ENCODE data around the gene PSME1. TPM values are rescaled to one million over a fixed set of nuclear protein-coding genes. Genes with fewer than 3 reads are reported as not detected.

The PSME1 gene
- total RNA-seq, 2 donors from 2014 or later, result 199 to 235 TPM

DNA sequence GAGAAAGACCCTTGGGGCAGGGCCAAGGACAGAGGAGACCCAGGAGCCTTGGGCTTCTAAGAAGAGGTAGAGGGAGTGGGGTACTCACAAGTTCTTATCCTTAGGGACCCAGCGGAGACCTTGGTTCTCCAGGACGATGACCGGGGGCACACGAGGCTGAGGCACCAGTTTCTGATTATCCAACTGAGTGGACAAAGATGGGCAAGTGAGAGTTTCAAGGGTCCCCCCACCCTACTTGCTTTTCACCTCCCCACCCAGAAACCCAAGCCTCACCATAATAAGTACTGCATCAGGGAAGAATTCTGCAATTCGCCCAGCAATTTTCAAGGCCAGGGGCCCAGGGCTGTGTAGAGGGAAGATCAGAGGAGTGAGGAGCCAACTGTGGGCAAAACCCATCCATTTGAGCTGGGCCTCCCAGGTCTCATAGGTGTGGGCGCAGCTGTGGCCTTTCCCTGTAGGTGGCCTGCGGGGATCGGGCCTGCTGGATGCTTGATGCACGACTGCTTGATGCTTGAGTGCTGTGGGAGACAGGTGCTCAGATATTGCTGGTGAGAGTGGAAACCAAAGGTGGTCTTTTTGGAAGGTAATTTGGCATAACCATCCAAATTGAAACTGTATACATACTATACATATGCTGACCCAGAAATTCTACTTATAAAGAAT, 3.4 kb downstream of the PSME1 start:
- peak overlapping the region; percentile 13 to 14 for H3K9ac ChIP-seq (ENCODE audit: low read depth in 2 of 2, low read length in 2 of 2)
- H3K4me1 ChIP-seq, result peaks cover 25% of the 10 kb centered on the region
- intact Hi-C loops (cut with DNase I), result no loop called here

DNA sequence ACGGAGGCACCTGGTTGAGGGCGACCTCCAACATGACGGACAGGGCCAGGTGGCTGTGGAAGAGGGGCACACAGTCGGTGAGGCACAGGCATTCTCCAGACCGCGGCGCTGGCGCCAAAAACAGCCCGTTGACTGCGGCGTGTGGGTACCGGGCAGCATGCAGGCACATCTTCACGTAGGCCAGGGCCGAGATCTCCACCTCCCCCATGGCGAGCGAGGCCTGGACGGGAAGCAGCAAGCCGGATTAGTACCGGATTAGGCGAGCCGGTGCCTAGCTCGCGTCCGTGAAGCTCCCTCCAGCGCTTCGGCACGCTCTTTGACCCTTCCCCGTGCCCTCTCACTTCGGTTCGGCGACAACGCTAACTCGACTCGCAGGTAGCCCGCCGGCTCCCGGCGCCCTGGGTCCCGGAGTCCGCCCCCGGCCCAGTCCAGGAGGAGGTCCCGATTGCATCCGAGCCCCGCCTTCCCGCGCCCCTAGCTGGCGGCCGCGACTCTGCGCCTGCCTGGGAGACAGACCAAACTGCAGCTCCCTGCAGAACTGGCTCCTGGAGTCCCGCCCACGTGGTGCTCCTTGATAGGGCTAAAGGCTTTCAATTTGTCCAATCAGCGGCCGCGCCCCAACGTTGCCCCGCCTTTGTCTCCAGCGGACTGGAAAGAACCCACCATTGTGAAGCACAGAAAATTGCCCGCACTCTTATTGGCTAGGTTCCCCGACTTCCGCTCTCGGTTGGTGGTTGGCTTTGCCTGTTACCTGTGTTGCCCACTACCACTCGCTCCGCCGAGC, 5.3 kb downstream of the PSME1 start, which contains the start of gene EMC9:
TSS of gene EMC9 (minus strand) at position 495 of the 784 bp plus-strand sequence. CDS start at position 208, 287 bp downstream.
- Histone ChIP-seq H3K27ac (peak within 1 kb of the TSS; percentile 94), H3K27me3 (no peaks in the 10 kb centered on the region), H3K4me1 (peaks cover 30% of the 10 kb centered on the region), H3K4me3 (peak within 1 kb of the TSS; percentile 63), H3K36me3 (peaks cover 13% of the 10 kb centered on the region), H3K9ac (ENCODE audit: low read depth in 2 of 2, low read length in 2 of 2) (peak within 1 kb of the TSS; percentile 79 to 92), H3K9me3 (no peaks in the 10 kb centered on the region)
- peak; percentile 100 for DNase-seq
- TF ChIP-seq, protein P1, sequence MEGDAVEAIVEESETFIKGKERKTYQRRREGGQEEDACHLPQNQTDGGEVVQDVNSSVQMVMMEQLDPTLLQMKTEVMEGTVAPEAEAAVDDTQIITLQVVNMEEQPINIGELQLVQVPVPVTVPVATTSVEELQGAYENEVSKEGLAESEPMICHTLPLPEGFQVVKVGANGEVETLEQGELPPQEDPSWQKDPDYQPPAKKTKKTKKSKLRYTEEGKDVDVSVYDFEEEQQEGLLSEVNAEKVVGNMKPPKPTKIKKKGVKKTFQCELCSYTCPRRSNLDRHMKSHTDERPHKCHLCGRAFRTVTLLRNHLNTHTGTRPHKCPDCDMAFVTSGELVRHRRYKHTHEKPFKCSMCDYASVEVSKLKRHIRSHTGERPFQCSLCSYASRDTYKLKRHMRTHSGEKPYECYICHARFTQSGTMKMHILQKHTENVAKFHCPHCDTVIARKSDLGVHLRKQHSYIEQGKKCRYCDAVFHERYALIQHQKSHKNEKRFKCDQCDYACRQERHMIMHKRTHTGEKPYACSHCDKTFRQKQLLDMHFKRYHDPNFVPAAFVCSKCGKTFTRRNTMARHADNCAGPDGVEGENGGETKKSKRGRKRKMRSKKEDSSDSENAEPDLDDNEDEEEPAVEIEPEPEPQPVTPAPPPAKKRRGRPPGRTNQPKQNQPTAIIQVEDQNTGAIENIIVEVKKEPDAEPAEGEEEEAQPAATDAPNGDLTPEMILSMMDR (IDR thresholded peaks at IDR 0.05), result peak; percentile 48
- intact Hi-C loops (cut with DNase I), result loop anchor here (2.0 kb wide), 1 partner anchor 26 kb away; the partner anchor contains the start of genes DCAF11 and NRL

More for the DNA sequence above, 3.4 kb downstream of the PSME1 start:
- peaks cover 13% of the 10 kb centered on the region for H3K36me3 ChIP-seq
- H3K9me3 ChIP-seq, result no peaks in the 10 kb centered on the region
- H3K27ac ChIP-seq, result peak overlapping the region; percentile 94
- H3K4me3 ChIP-seq, result no peak overlapping the region
- TF ChIP-seq, protein P1 (IDR thresholded peaks at IDR 0.05), result no peak
- no peaks in the 10 kb centered on the region for H3K27me3 ChIP-seq
- DNase-seq, result no peak

DNA sequence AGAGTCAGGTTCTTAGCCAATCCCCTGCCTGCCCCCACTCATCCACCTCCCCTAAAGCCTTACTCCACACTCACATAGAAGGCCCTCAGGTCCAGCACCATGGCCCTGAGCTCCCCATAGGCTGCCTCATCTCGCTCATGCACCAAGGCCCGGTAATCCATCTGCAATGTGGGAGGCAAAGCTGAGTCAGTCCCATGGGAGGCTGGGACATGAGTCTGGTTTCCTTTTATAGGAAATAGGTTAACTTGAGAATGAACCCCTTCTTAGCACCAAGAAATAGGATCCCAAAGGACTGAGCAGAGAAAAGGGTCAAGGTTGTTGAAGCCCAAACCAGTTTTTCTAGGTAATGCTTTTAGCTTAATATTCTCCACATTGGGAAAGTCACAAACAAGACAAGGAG, 7.5 kb downstream of the PSME1 start:
- TF ChIP-seq, protein P1 (IDR thresholded peaks at IDR 0.05), result no peak
- intact Hi-C loops (cut with DNase I), result no loop called here
- no peak overlapping the region for H3K27ac ChIP-seq

DNA sequence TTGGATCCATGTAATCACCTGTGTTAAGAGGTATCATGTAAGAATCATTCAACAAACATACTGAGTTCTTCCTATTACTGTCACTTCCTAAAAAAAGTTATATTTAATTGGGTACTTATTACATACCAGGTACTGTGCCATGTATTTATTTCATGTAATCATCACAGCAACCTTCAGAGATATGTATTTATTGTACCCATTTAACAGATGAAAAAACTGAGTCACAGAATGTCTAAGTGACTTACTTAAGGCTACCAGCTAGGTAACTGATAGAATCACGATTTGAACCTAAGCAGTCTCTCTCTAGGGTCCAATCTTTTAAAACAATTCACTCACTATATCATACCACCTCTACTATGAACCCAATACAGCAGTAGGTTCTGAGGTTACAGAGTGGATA, 8.5 kb downstream of the PSME1 start:
- peaks cover 3% of the 10 kb centered on the region for H3K36me3 ChIP-seq
- no peak overlapping the region for H3K9ac ChIP-seq (ENCODE audit: low read depth in 2 of 2, low read length in 2 of 2)
- intact Hi-C loops (cut with DNase I), result no loop called here
- H3K27ac ChIP-seq, result no peak overlapping the region
- DNase-seq, result no peak
- no peak overlapping the region for H3K4me3 ChIP-seq
- TF ChIP-seq, protein P1 (IDR thresholded peaks at IDR 0.05), result no peak
- H3K27me3 ChIP-seq, result no peaks in the 10 kb centered on the region
- H3K9me3 ChIP-seq, result no peaks in the 10 kb centered on the region
- H3K4me1 ChIP-seq, result peaks cover 26% of the 10 kb centered on the region

More for the DNA sequence above, 7.5 kb downstream of the PSME1 start:
- Histone ChIP-seq H3K9me3 (no peaks in the 10 kb centered on the region), H3K4me3 (no peak overlapping the region), H3K9ac (ENCODE audit: low read depth in 2 of 2, low read length in 2 of 2) (no peak overlapping the region), H3K36me3 (peaks cover 6% of the 10 kb centered on the region), H3K27me3 (no peaks in the 10 kb centered on the region), H3K4me1 (peaks cover 24% of the 10 kb centered on the region)
- no peak for DNase-seq

DNA sequence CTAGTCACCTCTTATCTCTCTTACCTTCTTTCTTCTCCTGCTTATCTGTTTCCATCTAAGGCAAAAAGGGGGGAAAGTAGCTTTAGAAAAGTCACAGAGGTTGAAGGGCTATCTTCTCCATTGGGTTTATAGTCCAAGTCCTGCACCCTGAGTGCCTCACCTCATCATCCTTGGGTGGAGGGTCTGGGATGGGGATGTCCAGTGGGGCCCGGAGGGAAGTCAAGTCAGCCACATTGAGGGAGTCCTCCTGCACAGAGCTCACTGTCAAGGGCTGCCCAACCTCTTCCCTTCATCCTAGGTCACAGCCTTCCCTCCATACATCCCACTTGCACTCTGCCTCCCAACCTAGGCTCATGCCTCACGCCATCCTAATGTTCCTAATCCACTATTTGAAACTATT, 9.2 kb downstream of the PSME1 start:
- Histone ChIP-seq H3K4me1 (peaks cover 23% of the 10 kb centered on the region), H3K4me3 (peak overlapping the region; percentile 94), H3K9me3 (no peaks in the 10 kb centered on the region), H3K27me3 (no peaks in the 10 kb centered on the region), H3K36me3 (peaks cover 3% of the 10 kb centered on the region), H3K9ac (ENCODE audit: low read depth in 2 of 2, low read length in 2 of 2) (peak overlapping the region; percentile 1 to 31), H3K27ac (peak overlapping the region; percentile 99)
- TF ChIP-seq, protein P1 (IDR thresholded peaks at IDR 0.05), result no peak
- DNase-seq, result no peak
- intact Hi-C loops (cut with DNase I), result no loop called here

Measured in colonic mucosa (tissue), 4 donors.